HL-60 (cell line): Measurements from ENCODE around the gene RCAN1.

Experiments used
- DNase-seq, 2 experiments: peaks; one replicate each; pipeline ENCODE4 v3.0.0-alpha.2; 2010 to 2020; ENCODE audit warnings: low read depth in 1 of 2, low spot score in 1 of 2
- H3K27ac ChIP-seq: fragments of 250-450 bp; sonication (Bioruptor Pico); replicated peaks from 2 replicates; pipeline ENCODE4 v1.5.1; 2020; ENCODE audit warnings: mild to moderate bottlenecking, moderate library complexity
- H3K27me3 ChIP-seq: fragments of 250-450 bp; sonication (Bioruptor Pico); 2 replicates; pipeline ENCODE4 v1.5.1; 2021; ENCODE audit warnings: mild to moderate bottlenecking, moderate library complexity; ENCODE audit not compliant: insufficient read depth, poor library complexity, severe bottlenecking
- H3K4me3 ChIP-seq: replicated peaks from 2 replicates; pipeline ENCODE4 v1.5.1; 2011; ENCODE audit warnings: mild to moderate bottlenecking, control low read depth, low read length; ENCODE audit not compliant: insufficient read depth
- CTCF ChIP-seq: IDR thresholded peaks from one replicate; pipeline ENCODE4 v1.5.1; 2011; ENCODE audit warnings: low read length, control low read depth, inconsistent platforms; ENCODE audit not compliant: insufficient read depth
- GABPA ChIP-seq: IDR thresholded peaks from 2 replicates; pipeline ENCODE4 v1.6.1; 2012; ENCODE audit warnings: low read depth
- POLR2AphosphoS5 ChIP-seq: IDR thresholded peaks from 2 replicates; pipeline ENCODE4 v1.6.1; 2012; ENCODE audit warnings: low read depth
- REST ChIP-seq: IDR thresholded peaks from 2 replicates; pipeline ENCODE4 v1.6.1; 2012; ENCODE audit warnings: low read depth; ENCODE audit not compliant: insufficient replicate concordance
- SPI1 ChIP-seq: IDR thresholded peaks from 2 replicates; pipeline ENCODE4 v1.6.1; 2012; ENCODE audit warnings: low read depth, mild to moderate bottlenecking, borderline replicate concordance

Gene RCAN1

GRCh38 chr21:34521561-34521960, 93.4 kb downstream of the RCAN1 start:
- TF ChIP-seq SPI1 (no peak), POLR2AphosphoS5 (no peak), GABPA (no peak), CTCF (no peak), REST (no peak)
- no peak for DNase-seq
- no peak overlapping the region for H3K4me3 ChIP-seq
- no peaks in the 10 kb centered on the region for H3K27me3 ChIP-seq
- no peak overlapping the region for H3K27ac ChIP-seq

- Histone ChIP-seq H3K4me3 (no peak overlapping the region), H3K27ac (peak overlapping the region; percentile 38; the same call in 1 of the 2 replicates), H3K27me3 (no peaks in the 10 kb centered on the region)
- TF ChIP-seq GABPA (no peak), POLR2AphosphoS5 (no peak), REST (no peak), SPI1 (peak; percentile 62; the same call in 1 of the 2 replicates), CTCF (no peak)
- DNase-seq: peak in 1 of 2 experiments; percentile 87
These were observed 94.0 kb downstream of the RCAN1 start for GRCh38 chr21:34520764-34521508.

- no peak for DNase-seq
- no peak for TF ChIP-seq SPI1
- TF ChIP-seq GABPA: no peak
- H3K27ac ChIP-seq: peak overlapping the region; percentile 38; the same call in 1 of the 2 replicates
- H3K4me3 ChIP-seq: no peak overlapping the region
- H3K27me3 ChIP-seq: no peaks in the 10 kb centered on the region
These were observed 94.6 kb downstream of the RCAN1 start for GRCh38 chr21:34520281-34520680.

- Histone ChIP-seq H3K27ac (no peak overlapping the region), H3K4me3 (no peak overlapping the region), H3K27me3 (no peaks in the 10 kb centered on the region)
- DNase-seq: no peak
- TF ChIP-seq CTCF (no peak), SPI1 (no peak), POLR2AphosphoS5 (no peak), REST (no peak), GABPA (no peak)
These were observed 95.2 kb downstream of the RCAN1 start for GRCh38 chr21:34519694-34520093.
